HG02759 (cell line): ENCODE measurements around the gene LRP2.
"Not testable (repeated sequence)": the region's sequence is repeated elsewhere in the genome, so short reads cannot be mapped to it uniquely, and the experiment has no call there.

Experiments
- ATAC-seq: cut with Tn5 transposase; IDR thresholded peaks from one replicate; pipeline ENCODE4 v1.9.1; 2021; ENCODE audit warnings: mild to moderate bottlenecking, moderate library complexity; ENCODE audit not compliant: unreplicated experiment

LRP2 gene

DNA sequence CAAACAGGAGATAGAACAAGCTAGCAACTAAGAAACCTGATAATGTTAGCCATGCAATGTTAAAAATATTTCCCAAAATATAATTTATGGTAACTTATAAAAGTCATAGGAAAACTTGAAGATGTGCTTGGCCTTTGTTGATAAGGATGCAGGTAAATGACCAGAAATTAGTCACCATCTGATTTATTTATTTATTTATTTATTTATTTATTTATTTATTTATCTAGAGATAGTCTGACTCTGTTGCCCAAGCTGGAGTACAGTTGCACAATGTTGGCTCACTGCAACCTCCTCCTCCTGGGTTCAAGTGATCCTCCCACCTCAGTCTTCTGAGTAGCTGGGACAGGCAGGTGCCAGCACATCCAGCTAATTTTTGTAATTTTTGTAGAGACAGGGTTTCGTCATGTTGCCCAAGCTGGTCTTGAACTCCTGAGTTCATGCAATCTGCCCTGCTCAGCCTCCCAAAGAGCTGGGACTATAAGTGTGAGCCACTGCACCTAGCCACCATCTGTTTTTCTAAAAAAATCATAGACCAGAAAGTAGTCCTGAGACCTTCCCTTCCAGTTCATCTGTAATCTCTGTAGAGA lies 183.4 kb downstream of the LRP2 start:
- no peak for ATAC-seq

GRCh38 chr2:169178364-169178763 lies 184.0 kb downstream of the LRP2 start:
- ATAC-seq = no peak

GRCh38 chr2:169175112-169175511 lies 187.2 kb downstream of the LRP2 start:
- no peak for ATAC-seq

GRCh38 chr2:169173876-169174275 lies 188.5 kb downstream of the LRP2 start:
- no peak for ATAC-seq

DNA sequence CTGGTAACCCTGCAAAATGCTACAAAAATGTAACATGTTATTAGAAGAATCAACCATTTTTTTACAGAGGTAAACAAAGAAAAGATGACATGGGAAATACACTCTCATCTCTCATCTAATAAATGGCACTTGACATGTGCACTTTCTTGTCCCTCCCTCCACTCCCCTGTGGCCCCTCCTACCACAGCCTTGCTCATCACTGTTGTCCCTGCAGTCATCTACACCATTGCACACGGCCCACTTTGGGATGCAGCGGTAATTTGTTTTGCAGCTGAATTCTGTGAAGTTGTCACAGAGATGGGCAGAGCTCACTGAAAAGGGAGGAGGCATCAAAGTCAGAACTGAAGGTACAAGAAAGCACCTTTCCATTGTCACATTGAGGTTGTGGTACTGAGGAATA lies 189.4 kb downstream of the LRP2 start:
- ATAC-seq = no peak

DNA sequence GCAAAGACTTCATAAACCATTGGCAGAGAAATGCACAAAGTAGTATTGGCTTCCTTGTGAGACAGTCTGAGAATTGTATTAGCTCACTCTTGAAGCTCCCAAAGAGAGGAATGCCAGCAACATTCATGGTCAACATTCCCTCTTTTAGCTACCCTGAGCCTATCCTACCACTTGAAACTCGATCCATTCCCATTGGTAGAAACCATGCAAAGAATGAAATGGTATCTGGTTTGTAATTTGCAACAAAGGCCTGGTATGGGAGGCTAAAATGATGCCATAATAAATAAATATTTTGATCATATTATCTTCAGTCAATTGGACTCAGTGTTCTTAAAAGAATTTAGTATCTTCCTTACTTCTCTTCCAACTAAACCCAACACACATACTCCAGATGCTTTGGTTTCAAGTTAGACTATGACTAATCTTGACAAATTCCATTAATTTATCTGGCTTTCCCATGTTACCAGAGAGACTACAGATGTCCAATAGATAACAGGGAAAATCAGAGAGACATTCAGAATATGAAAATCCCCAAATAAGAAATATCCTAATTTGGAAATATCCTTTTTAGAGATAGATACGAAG lies 190.1 kb downstream of the LRP2 start:
- ATAC-seq = no peak

- no peak for ATAC-seq
Observed at GRCh38 chr2:169165791-169166190, 196.5 kb downstream of the LRP2 start.

DNA sequence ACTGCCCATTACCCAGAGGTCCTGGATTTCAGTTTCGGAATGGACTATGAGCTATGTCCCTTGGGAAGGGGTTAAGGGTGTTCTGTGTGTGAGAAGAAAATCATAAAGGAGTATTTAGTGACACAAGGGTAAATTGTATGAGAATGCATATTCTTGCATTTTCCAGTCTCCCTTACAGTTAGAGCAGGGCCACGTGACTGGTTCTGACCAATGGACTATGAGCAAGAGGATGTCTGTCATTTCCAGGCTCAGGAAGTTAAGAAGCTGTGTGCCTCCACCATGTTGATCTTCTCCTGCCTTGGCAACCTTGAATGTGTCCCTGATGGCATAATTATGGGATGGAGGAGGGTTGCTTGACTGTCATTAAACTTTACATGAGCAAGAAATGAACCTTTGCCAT lies 198.0 kb downstream of the LRP2 start:
- ATAC-seq = no peak

DNA sequence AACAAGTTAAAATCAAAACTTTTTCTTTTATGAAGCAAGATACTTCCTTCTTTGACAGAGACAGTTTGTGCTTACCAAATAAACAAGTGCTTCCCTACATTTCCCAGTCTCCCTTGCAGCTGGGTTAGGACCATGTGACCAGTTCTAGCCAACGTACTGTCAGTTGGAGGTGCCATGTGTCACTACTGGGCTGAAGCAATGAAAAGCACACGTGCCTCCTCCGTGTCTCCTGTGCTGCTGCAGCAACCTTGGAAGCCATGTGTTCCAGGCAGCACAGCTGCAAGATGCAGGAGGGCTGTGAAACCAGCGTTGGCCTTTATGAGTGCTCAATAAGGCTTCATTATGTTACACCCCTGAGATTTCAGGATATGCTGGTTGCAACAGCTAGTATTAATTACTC lies 199.7 kb downstream of the LRP2 start:
- no peak for ATAC-seq

GRCh38 chr2:169160926-169161481 lies 201.3 kb downstream of the LRP2 start:
- no peak for ATAC-seq

- ATAC-seq = no peak
Observed at GRCh38 chr2:169159686-169160085, 202.6 kb downstream of the LRP2 start.

DNA sequence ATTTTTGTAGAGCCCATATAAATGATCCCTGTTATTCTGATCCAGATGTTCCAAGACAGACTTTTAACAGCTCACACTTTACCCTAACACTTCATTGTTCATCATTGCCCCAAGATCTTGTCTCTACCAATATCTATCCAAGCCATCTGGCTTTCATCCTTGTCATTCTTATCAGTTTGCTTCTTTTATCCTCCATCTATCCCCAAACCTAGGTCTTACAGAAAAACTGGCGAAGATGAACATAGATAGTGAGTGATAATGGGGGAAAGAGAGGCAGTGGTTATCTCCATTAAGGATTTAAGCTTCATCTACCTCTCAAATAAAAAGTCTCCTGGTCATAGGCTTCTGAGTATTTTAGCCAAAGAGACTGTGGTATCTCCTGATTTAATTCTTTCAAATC lies 203.5 kb downstream of the LRP2 start:
- ATAC-seq = no peak

- ATAC-seq = no peak
Observed at GRCh38 chr2:169146220-169146619, 216.1 kb downstream of the LRP2 start.

- peak; percentile 37 for ATAC-seq
Observed at GRCh38 chr2:169143998-169144397, 218.3 kb downstream of the LRP2 start.

GRCh38 chr2:169141713-169142352 lies 220.5 kb downstream of the LRP2 start:
- peak; percentile 66 for ATAC-seq

- no peak for ATAC-seq
Observed at GRCh38 chr2:169139993-169140767, 222.2 kb downstream of the LRP2 start.

DNA sequence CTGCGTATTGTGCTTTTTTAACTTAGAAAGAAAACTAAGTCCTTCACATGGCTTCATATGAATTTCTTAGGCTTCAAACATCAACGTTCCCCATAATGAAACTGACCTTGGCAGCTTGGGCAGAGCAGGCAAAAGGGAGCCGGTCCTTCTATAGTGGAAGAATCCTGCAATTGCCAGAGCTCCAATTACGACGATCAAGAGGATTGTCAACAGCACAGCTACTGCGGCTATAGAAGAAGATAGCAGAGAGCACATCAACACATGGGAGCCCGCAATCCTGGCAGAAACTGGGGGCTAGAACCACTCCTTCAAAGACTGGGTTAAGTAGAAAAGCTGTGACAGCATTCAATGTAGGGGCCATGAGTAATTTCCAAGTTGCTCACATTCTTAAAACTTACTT lies 223.2 kb downstream of the LRP2 start:
- ATAC-seq = no peak

GRCh38 chr2:169137924-169138323 lies 224.4 kb downstream of the LRP2 start:
- no peak for ATAC-seq

GRCh38 chr2:169136885-169137534 lies 225.3 kb downstream of the LRP2 start:
- no peak for ATAC-seq

DNA sequence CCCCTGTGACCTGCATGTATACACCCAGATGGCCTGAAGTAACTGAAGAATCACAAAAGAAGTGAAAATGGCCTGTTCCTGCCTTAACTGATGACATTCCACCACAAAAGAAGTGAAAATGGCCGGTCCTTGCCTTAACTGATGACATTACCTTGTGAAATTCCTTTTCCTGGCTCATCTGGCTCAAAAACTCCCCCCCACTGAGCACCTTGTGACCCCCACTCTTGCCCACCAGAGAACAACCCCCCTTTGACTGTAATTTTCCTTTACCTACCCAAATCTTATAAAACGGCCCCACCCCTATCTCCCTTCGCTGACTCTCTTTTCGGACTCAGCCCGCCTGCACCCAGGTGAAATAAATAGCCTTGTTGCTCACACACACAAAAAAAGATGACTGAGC lies 225.9 kb downstream of the LRP2 start:
- not testable (repeated sequence) for ATAC-seq

GRCh38 chr2:169134272-169134671 lies 228.1 kb downstream of the LRP2 start:
- not testable (repeated sequence) for ATAC-seq
